GM12891 (cell line): ENCODE measurements around the gene GATAD2B.

Source experiments
- POLR2A ChIP-seq: IDR thresholded peaks from 2 replicates; pipeline ENCODE4 v1.6.1; 2011; ENCODE audit warnings: low read depth, low read length, control low read depth
- POLR2AphosphoS5 ChIP-seq: IDR thresholded peaks from 2 replicates; pipeline ENCODE4 v1.6.1; 2011; ENCODE audit warnings: low read depth, low read length, control low read depth
- POU2F2 ChIP-seq: IDR thresholded peaks from 2 replicates; pipeline ENCODE4 v1.6.1; 2011; ENCODE audit warnings: low read depth, mild to moderate bottlenecking, control low read depth, low read length, moderate library complexity
- TAF1 ChIP-seq: IDR thresholded peaks from 2 replicates; pipeline ENCODE4 v1.6.1; 2011; ENCODE audit warnings: low read depth, low read length, control low read depth

GRCh38 chr1:153771261-153771660 lies 151.5 kb downstream of the GATAD2B start:
- TF ChIP-seq POLR2AphosphoS5 = no peak
- TF ChIP-seq POLR2A = no peak
- no peak for TF ChIP-seq TAF1
- TF ChIP-seq POU2F2 = no peak
